ENCODE measurements around the gene ZNF597. TPM values are rescaled to one million over a fixed set of nuclear protein-coding genes. Genes with fewer than 3 reads are reported as not detected.
"Not testable (repeated sequence)": the region's sequence is repeated elsewhere in the genome, so short reads cannot be mapped to it uniquely, and the experiment has no call there.

ZNF597 gene
- total RNA-seq, 1 experiment from 2014 or later: 2.7 TPM

DNA sequence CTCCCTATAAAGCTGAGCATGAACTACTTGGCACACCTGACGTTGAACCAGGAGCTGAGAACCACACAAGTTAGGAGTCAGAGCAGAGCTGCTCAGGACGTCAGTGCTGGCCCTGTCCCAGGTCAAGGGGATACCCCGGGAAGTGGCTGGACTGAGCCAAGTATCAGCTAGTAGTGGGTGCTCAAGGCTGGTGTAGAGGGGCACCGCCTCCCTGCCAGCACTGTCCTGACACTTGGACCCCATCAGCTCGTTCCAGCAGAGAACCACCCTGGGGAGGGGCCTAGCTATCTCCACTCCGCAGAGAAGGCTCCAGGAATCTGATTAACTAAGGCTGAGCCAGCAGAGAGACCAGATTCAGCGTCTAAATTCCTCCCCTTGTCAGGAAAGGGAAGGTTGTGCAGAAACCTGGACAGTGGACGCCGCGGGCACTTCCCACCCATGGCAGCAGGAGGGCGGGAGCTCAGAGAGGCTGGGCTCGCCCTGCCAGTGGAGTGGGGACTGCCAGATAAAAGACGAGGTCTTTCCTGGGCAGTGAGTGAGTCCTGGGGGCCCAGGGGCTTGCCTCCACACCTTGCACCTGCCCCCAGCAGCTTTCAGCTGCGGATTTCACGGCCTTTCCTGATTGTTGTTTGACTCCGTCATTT lies 31.0 kb upstream of the ZNF597 start:
- intact Hi-C loops (cut with micrococcal nuclease; ENCODE audit: unreplicated experiment): no loop called here
- no peak for TF ChIP-seq POLR2AphosphoS5 (IDR thresholded peaks at IDR 0.05; ENCODE audit: low read depth, low read length)
- TF ChIP-seq SIN3A (IDR thresholded peaks at IDR 0.05; ENCODE audit: borderline replicate concordance, insufficient read depth, low read depth, low read length): no peak
- no peak for TF ChIP-seq REST (IDR thresholded peaks at IDR 0.05; ENCODE audit: insufficient read depth in 1 of 2, low read depth in 2 of 2, low read length in 1 of 2)
- TF ChIP-seq TCF7L2 (IDR thresholded peaks at IDR 0.05; ENCODE audit: low read depth, low read length): no peak
- TF ChIP-seq, protein P1, sequence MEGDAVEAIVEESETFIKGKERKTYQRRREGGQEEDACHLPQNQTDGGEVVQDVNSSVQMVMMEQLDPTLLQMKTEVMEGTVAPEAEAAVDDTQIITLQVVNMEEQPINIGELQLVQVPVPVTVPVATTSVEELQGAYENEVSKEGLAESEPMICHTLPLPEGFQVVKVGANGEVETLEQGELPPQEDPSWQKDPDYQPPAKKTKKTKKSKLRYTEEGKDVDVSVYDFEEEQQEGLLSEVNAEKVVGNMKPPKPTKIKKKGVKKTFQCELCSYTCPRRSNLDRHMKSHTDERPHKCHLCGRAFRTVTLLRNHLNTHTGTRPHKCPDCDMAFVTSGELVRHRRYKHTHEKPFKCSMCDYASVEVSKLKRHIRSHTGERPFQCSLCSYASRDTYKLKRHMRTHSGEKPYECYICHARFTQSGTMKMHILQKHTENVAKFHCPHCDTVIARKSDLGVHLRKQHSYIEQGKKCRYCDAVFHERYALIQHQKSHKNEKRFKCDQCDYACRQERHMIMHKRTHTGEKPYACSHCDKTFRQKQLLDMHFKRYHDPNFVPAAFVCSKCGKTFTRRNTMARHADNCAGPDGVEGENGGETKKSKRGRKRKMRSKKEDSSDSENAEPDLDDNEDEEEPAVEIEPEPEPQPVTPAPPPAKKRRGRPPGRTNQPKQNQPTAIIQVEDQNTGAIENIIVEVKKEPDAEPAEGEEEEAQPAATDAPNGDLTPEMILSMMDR (IDR thresholded peaks at IDR 0.05): no peak
- Histone ChIP-seq H3K9me3 (ENCODE audit: control insufficient read depth, insufficient read depth, low read depth, low read length) (no peaks in the 10 kb centered on the region), H3K27me3 (ENCODE audit: control insufficient read depth, insufficient read depth, low read length) (no peaks in the 10 kb centered on the region), H3K4me1 (ENCODE audit: control insufficient read depth, insufficient read depth, low read length) (no peaks in the 10 kb centered on the region), H3K27ac (ENCODE audit: low read length) (no peak overlapping the region), H3K36me3 (ENCODE audit: control insufficient read depth, insufficient read depth, low read length) (no peaks in the 10 kb centered on the region), H3K4me3 (ENCODE audit: low read depth in 2 of 2, low read length in 2 of 2) (no peak overlapping the region)
- ChIA-PET CTCF (no interaction called here), POLR2A (no interaction called here)
- ATAC-seq: peak; percentile 10; the same call in 1 of the 2 replicates
- no peak for DNase-seq (ENCODE audit: low read depth, low spot score)
- no TSS peak for BruUV-seq (replicated peaks)
- in situ Hi-C loops (cut with HindIII; ENCODE audit: low pct_unique_long_range_greater_than_20kb, low sequenced_read_pairs): no loop called here

GRCh38 chr16:3473596-3473943 lies 30.3 kb upstream of the ZNF597 start:
- H3K36me3 ChIP-seq (ENCODE audit: control insufficient read depth, insufficient read depth, low read length); H3K27ac ChIP-seq (ENCODE audit: low read length); DNase-seq (ENCODE audit: low read depth, low spot score); CTCF ChIA-PET; H3K4me3 ChIP-seq (ENCODE audit: low read depth in 2 of 2, low read length in 2 of 2); H3K4me1 ChIP-seq (ENCODE audit: control insufficient read depth, insufficient read depth, low read length); in situ Hi-C loops (cut with HindIII; ENCODE audit: low pct_unique_long_range_greater_than_20kb, low sequenced_read_pairs); H3K9me3 ChIP-seq (ENCODE audit: control insufficient read depth, insufficient read depth, low read depth, low read length); ATAC-seq; intact Hi-C loops (cut with micrococcal nuclease; ENCODE audit: unreplicated experiment); POLR2A ChIA-PET; BruUV-seq (replicated peaks); H3K27me3 ChIP-seq (ENCODE audit: control insufficient read depth, insufficient read depth, low read length): not testable (repeated sequence)

GRCh38 chr16:3472878-3473595 lies 29.7 kb upstream of the ZNF597 start:
- ATAC-seq: no peak
- intact Hi-C loops (cut with micrococcal nuclease; ENCODE audit: unreplicated experiment): no loop called here
- DNase-seq (ENCODE audit: low read depth, low spot score): no peak
- no peak for TF ChIP-seq POLR2AphosphoS5 (IDR thresholded peaks at IDR 0.05; ENCODE audit: low read depth, low read length)
- TF ChIP-seq REST (IDR thresholded peaks at IDR 0.05; ENCODE audit: insufficient read depth in 1 of 2, low read depth in 2 of 2, low read length in 1 of 2): no peak
- TF ChIP-seq, protein P1 (IDR thresholded peaks at IDR 0.05): no peak
- no peak for TF ChIP-seq TCF7L2 (IDR thresholded peaks at IDR 0.05; ENCODE audit: low read depth, low read length)
- TF ChIP-seq SIN3A (IDR thresholded peaks at IDR 0.05; ENCODE audit: borderline replicate concordance, insufficient read depth, low read depth, low read length): no peak
- in situ Hi-C loops (cut with HindIII; ENCODE audit: low pct_unique_long_range_greater_than_20kb, low sequenced_read_pairs): no loop called here
- 0 out of 2 replicates have a peak, but pooled peaks cover 1% of the 10 kb centered on the region for H3K4me1 ChIP-seq (ENCODE audit: control insufficient read depth, insufficient read depth, low read length)
- POLR2A ChIA-PET: no interaction called here
- H3K27me3 ChIP-seq (ENCODE audit: control insufficient read depth, insufficient read depth, low read length): no peaks in the 10 kb centered on the region
- no peaks in the 10 kb centered on the region for H3K9me3 ChIP-seq (ENCODE audit: control insufficient read depth, insufficient read depth, low read depth, low read length)
- no peak overlapping the region for H3K4me3 ChIP-seq (ENCODE audit: low read depth in 2 of 2, low read length in 2 of 2)
- CTCF ChIA-PET: no interaction called here
- no peak overlapping the region for H3K27ac ChIP-seq (ENCODE audit: low read length)
- BruUV-seq (replicated peaks): no TSS peak
- no peaks in the 10 kb centered on the region for H3K36me3 ChIP-seq (ENCODE audit: control insufficient read depth, insufficient read depth, low read length)

All from Panc1 (cell line).